GM23338 (cell line): Measurements from ENCODE around the gene FNDC1. TPM values are rescaled to one million over a fixed set of nuclear protein-coding genes. Genes with fewer than 3 reads are reported as not detected.
A peak's percentile ranks its signal among the peaks of the same experiment; 100 is the strongest.

ENCODE experiments used
- ATAC-seq: fragments of 200-7000 bp; cut with Tn5 transposase; 3 replicates; pipeline ENCODE4 v1.9.1; 2020
- DNase-seq: peaks from one replicate; pipeline ENCODE4 v3.0.0-alpha.2; 2015; ENCODE audit warnings: low spot score
- H2AFZ ChIP-seq: fragments of 200-600 bp; sonication (generic); 2 replicates; pipeline ENCODE4 v1.8.0; 2016; ENCODE audit warnings: antibody characterized with exemption, mild to moderate bottlenecking, moderate library complexity
- H3F3A ChIP-seq: fragments of 200-600 bp; sonication (generic); replicated peaks from 2 replicates; pipeline ENCODE4 v1.8.0; 2017; ENCODE audit warnings: antibody characterized with exemption, mixed run types, low read depth
- H3K27ac ChIP-seq: fragments of 200-600 bp; sonication (generic); 2 replicates; pipeline ENCODE4 v1.6.1; 2016; ENCODE audit warnings: low read depth
- H3K27me3 ChIP-seq: fragments of 200-600 bp; sonication (generic); 2 replicates; pipeline ENCODE4 v1.8.0; 2016; ENCODE audit warnings: mild to moderate bottlenecking, mixed run types, moderate library complexity; ENCODE audit not compliant: insufficient read depth
- H3K36me3 ChIP-seq: fragments of 200-600 bp; sonication (generic); 2 replicates; pipeline ENCODE4 v1.8.0; 2016; ENCODE audit warnings: mild to moderate bottlenecking; ENCODE audit not compliant: insufficient read depth
- H3K4me1 ChIP-seq: fragments of 200-600 bp; sonication (generic); 2 replicates; pipeline ENCODE4 v1.8.0; 2016; ENCODE audit warnings: mild to moderate bottlenecking, moderate library complexity; ENCODE audit not compliant: insufficient read depth
- H3K4me2 ChIP-seq: fragments of 200-600 bp; sonication (generic); 2 replicates; pipeline ENCODE4 v1.7.1; 2017; ENCODE audit warnings: mixed run types
- H3K4me3 ChIP-seq: fragments of 200-600 bp; sonication (generic); 2 replicates; pipeline ENCODE4 v1.6.1; 2016; ENCODE audit warnings: mixed run types
- H3K79me2 ChIP-seq: fragments of 200-600 bp; sonication (generic); replicated peaks from 2 replicates; pipeline ENCODE4 v1.8.0; 2017; ENCODE audit warnings: mild to moderate bottlenecking; ENCODE audit not compliant: insufficient read depth
- H3K9me2 ChIP-seq: fragments of 200-600 bp; sonication (generic); 2 replicates; pipeline ENCODE4 v1.8.0; 2017; ENCODE audit not compliant: insufficient read depth
- H4K20me1 ChIP-seq: fragments of 200-600 bp; sonication (generic); replicated peaks from 2 replicates; pipeline ENCODE4 v1.8.0; 2017; ENCODE audit warnings: mild to moderate bottlenecking; ENCODE audit not compliant: insufficient read depth
- H3K27ac Mint-ChIP-seq: 2 replicates; pipeline ENCODE4 v1.8.0; 2020; ENCODE audit warnings: inconsistent platforms, mild to moderate bottlenecking, moderate library complexity, mixed read lengths
- H3K27me3 Mint-ChIP-seq: 3 replicates; pipeline ENCODE4 v1.8.0; 2022; ENCODE audit warnings: low read depth, mild to moderate bottlenecking, moderate library complexity, mixed read lengths, inconsistent platforms; ENCODE audit not compliant: insufficient read depth, poor library complexity
- H3K36me3 Mint-ChIP-seq: 3 replicates; pipeline ENCODE4 v1.8.0; 2021; ENCODE audit warnings: low read depth, mild to moderate bottlenecking, inconsistent platforms, moderate library complexity, mixed read lengths
- H3K4me1 Mint-ChIP-seq: 3 replicates; pipeline ENCODE4 v1.8.0; 2020; ENCODE audit warnings: mild to moderate bottlenecking, inconsistent platforms, mixed read lengths
- H3K4me3 Mint-ChIP-seq: 3 replicates; pipeline ENCODE4 v1.8.0; 2021; ENCODE audit warnings: moderate library complexity, mild to moderate bottlenecking, inconsistent platforms, mixed read lengths
- H3K9me3 Mint-ChIP-seq: 3 replicates; pipeline ENCODE4 v1.8.0; 2020; ENCODE audit warnings: moderate library complexity, mild to moderate bottlenecking, inconsistent platforms, mixed read lengths
- CREB1 ChIP-seq: fragments of 250-450 bp; sonication (Bioruptor Pico); IDR thresholded peaks from 2 replicates; pipeline ENCODE4 v1.5.0; 2020; ENCODE audit warnings: low read depth, mild to moderate bottlenecking, moderate library complexity
- CTCF ChIP-seq, 2 experiments: fragments of 200-600 bp in 1 of 2; sonication (generic) in 1 of 2; conservative IDR thresholded peaks; 2 replicates each; pipeline versions ENCODE4 v1.5.1 to v1.6.1; 2016 to 2017; ENCODE audit warnings: antibody characterized with exemption in 2 of 2, low read depth in 2 of 2, mild to moderate bottlenecking in 2 of 2, moderate library complexity in 1 of 2
- EZH2 ChIP-seq: fragments of 200-600 bp; sonication (generic); IDR thresholded peaks from one replicate; pipeline ENCODE4 v1.8.0; 2017; ENCODE audit warnings: antibody characterized with exemption, mild to moderate bottlenecking, low read depth; ENCODE audit not compliant: unreplicated experiment
- JUNB ChIP-seq: IDR thresholded peaks from one replicate; pipeline ENCODE4 v1.6.1; 2016; ENCODE audit warnings: antibody characterized with exemption; ENCODE audit not compliant: unreplicated experiment
- NANOG ChIP-seq: IDR thresholded peaks from 2 replicates; pipeline ENCODE4 v1.6.1; 2016; ENCODE audit warnings: antibody characterized with exemption, borderline replicate concordance
- POLR2AphosphoS5 ChIP-seq: IDR thresholded peaks from 2 replicates; pipeline ENCODE4 v1.6.1; 2016; ENCODE audit warnings: antibody characterized with exemption, low read depth
- STAT1 ChIP-seq: IDR thresholded peaks from one replicate; pipeline ENCODE4 v1.6.1; 2016; ENCODE audit warnings: antibody characterized with exemption; ENCODE audit not compliant: unreplicated experiment
- ZNF114 ChIP-seq: fragments of 250-450 bp; sonication (Bioruptor Pico); IDR thresholded peaks from 2 replicates; pipeline ENCODE4 v1.5.0; 2020; ENCODE audit warnings: mild to moderate bottlenecking, moderate library complexity
- ZNF331 ChIP-seq: fragments of 250-450 bp; sonication (Bioruptor Pico); IDR thresholded peaks from 2 replicates; pipeline ENCODE4 v1.5.0; 2020; ENCODE audit warnings: low read depth, mild to moderate bottlenecking, moderate library complexity
- ZNF462 ChIP-seq: fragments of 250-450 bp; sonication (Bioruptor Pico); IDR thresholded peaks from 2 replicates; pipeline ENCODE4 v1.5.0; 2020; ENCODE audit warnings: mild to moderate bottlenecking, moderate library complexity
- polyA plus RNA-seq: library from polyadenylated mRNA; unstranded; fragments of >200 nt; fragmentation: Nextera tagmentation; extraction: Ambion mirVana; gene quantifications from 2 replicates; pipeline ENCODE4 v1.2.1, GENCODE V29; 2016
- total RNA-seq: library from RNA; depleted of rRNA; stranded (reverse); fragments of >200 nt; shearing (Covaris generic); gene quantifications from 2 replicates; pipeline ENCODE4 v1.2.3, GENCODE V29; 2014
- TF ChIP-seq, protein P1 (sequence below): IDR thresholded peaks from 2 replicates; pipeline ENCODE4 v1.6.1; 2016; ENCODE audit warnings: antibody characterized with exemption

The FNDC1 gene
- total and polyA plus RNA-seq, 2 experiments from 2014 or later: 0.38 to 0.57 TPM

- TF ChIP-seq CTCF (conservative IDR thresholded peaks at IDR 0.05; ENCODE audit: low read depth in 2 of 2): no peak
- TF ChIP-seq EZH2: no peak
- TF ChIP-seq STAT1: no peak
- TF ChIP-seq JUNB: no peak
- no peak for TF ChIP-seq ZNF331 (CRISPR knock-in tag)
Measured at GRCh38 chr6:159119791-159120190, 49.4 kb upstream of the FNDC1 start (continued).

GRCh38 chr6:159121486-159121885, 47.7 kb upstream of the FNDC1 start:
- Histone ChIP-seq H2AFZ (0 out of 2 replicates have a peak overlapping the region, but pooled peaks have one; percentile 23), H3K4me1 (no peaks in the 10 kb centered on the region), H3K4me2 (no peak overlapping the region), H3K27me3 (no peaks in the 10 kb centered on the region), H3K79me2 (no peaks in the 10 kb centered on the region), H4K20me1 (no peaks in the 10 kb centered on the region), H3K4me3 (no peak overlapping the region), H3K27ac (no peak overlapping the region), H3K9me2 (0 out of 2 replicates have a peak, but pooled peaks cover 4% of the 10 kb centered on the region), H3K36me3 (no peaks in the 10 kb centered on the region), H3F3A (no peaks in the 10 kb centered on the region)
- Mint-ChIP-seq H3K27me3 (peaks cover 2% of the 10 kb centered on the region), H3K4me1 (no peaks in the 10 kb centered on the region), H3K4me3 (no peak overlapping the region), H3K27ac (no peak overlapping the region), H3K36me3 (no peaks in the 10 kb centered on the region), H3K9me3 (no peaks in the 10 kb centered on the region)
- ATAC-seq (no peak), DNase-seq (no peak)
- TF ChIP-seq ZNF462 (CRISPR knock-in tag) (no peak), ZNF331 (CRISPR knock-in tag) (no peak), STAT1 (no peak), CTCF (conservative IDR thresholded peaks at IDR 0.05; ENCODE audit: low read depth in 2 of 2) (no peak), ZNF114 (no peak), POLR2AphosphoS5 (no peak), NANOG (no peak), CREB1 (CRISPR knock-in tag) (no peak)
- TF ChIP-seq, protein P1, sequence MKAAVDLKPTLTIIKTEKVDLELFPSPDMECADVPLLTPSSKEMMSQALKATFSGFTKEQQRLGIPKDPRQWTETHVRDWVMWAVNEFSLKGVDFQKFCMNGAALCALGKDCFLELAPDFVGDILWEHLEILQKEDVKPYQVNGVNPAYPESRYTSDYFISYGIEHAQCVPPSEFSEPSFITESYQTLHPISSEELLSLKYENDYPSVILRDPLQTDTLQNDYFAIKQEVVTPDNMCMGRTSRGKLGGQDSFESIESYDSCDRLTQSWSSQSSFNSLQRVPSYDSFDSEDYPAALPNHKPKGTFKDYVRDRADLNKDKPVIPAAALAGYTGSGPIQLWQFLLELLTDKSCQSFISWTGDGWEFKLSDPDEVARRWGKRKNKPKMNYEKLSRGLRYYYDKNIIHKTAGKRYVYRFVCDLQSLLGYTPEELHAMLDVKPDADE: no peak
